IMR-90 (cell line): ENCODE data around the gene MYOM1.

ENCODE experiments used
- CTCF ChIP-seq: conservative IDR thresholded peaks from 2 replicates; pipeline ENCODE4 v1.5.1; 2012; ENCODE audit warnings: mild to moderate bottlenecking, low read depth, low read length, improper control_type of control experiment
- MAFK ChIP-seq: IDR thresholded peaks from 2 replicates; pipeline ENCODE4 v1.6.1; 2012; ENCODE audit warnings: low read depth, low read length, improper control_type of control experiment
- SMC3 ChIP-seq: fragments of 150-350 bp; IDR thresholded peaks from 2 replicates; pipeline ENCODE4 v1.6.1; 2016; ENCODE audit warnings: low read depth, mild to moderate bottlenecking, antibody characterized with exemption, low read length, moderate library complexity

GRCh38 chr18:3088449-3088848, 131.3 kb downstream of the MYOM1 start:
- TF ChIP-seq CTCF (no peak), MAFK (peak; percentile 57; the same call in 1 of the 2 replicates), SMC3 (no peak)
